B cell (primary cell): ENCODE data around the gene ZNF761.
"Not testable (repeated sequence)": the region's sequence is repeated elsewhere in the genome, so short reads cannot be mapped to it uniquely, and the experiment has no call there.

Experiments
- EZH2 ChIP-seq: IDR thresholded peaks from 2 replicates; pipeline ENCODE4 v1.6.1; 2012; ENCODE audit warnings: borderline replicate concordance, low read depth, mild to moderate bottlenecking, moderate library complexity, low read length; ENCODE audit not compliant: insufficient read depth, poor library complexity, severe bottlenecking
- TF ChIP-seq, protein P1 (sequence below): fragments of 200-600 bp; IDR thresholded peaks from one replicate; pipeline ENCODE4 v1.8.0; 2022; ENCODE audit warnings: antibody characterized with exemption, mild to moderate bottlenecking

DNA sequence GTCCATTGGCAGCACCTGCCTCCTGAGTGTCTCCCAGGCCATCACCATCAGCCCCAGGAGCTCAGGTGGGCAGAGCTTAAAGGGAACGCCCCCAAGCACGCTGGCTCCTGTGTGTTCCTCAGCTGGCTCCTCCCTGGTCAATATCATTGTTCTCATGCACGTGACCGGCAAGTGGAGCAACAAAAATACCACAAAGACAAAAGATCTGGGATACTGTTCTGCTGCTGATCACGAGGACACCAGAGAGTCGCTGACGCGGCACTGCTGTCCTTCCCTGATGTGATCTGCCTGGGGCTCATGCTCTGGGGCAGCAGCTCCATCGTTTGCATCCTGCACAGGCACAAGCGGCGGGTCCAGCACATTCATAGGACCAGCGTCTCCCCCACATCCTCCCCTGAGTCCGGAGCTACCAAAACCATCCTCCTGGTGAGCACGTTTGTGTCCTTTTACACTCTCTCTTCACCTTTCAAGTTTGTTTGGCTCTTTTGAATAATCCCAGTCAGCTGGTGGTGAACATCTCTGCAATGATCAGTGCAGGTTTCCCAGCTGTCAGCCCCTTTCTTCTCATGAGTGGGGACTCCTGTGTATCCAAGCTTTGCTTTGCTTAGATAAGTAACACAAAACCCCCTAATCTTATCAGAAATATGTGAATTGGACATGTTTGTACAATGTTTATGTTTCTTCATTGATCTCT lies 72.0 kb downstream of the ZNF761 start:
- TF ChIP-seq, protein P1, sequence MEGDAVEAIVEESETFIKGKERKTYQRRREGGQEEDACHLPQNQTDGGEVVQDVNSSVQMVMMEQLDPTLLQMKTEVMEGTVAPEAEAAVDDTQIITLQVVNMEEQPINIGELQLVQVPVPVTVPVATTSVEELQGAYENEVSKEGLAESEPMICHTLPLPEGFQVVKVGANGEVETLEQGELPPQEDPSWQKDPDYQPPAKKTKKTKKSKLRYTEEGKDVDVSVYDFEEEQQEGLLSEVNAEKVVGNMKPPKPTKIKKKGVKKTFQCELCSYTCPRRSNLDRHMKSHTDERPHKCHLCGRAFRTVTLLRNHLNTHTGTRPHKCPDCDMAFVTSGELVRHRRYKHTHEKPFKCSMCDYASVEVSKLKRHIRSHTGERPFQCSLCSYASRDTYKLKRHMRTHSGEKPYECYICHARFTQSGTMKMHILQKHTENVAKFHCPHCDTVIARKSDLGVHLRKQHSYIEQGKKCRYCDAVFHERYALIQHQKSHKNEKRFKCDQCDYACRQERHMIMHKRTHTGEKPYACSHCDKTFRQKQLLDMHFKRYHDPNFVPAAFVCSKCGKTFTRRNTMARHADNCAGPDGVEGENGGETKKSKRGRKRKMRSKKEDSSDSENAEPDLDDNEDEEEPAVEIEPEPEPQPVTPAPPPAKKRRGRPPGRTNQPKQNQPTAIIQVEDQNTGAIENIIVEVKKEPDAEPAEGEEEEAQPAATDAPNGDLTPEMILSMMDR: not testable (repeated sequence)
- TF ChIP-seq EZH2: not testable (repeated sequence)
